Caco-2 (cell line): Measurements from ENCODE around the gene MACROD2. TPM values are rescaled to one million over a fixed set of nuclear protein-coding genes. Genes with fewer than 3 reads are reported as not detected.

Source experiments
- BruUV-seq: library from RNA; stranded (reverse); fragments of 400-500 nt; replicated peaks from 2 replicates; lab custom pipeline; 2021; lab: Mats Ljungman, UMichigan
- CTCF ChIA-PET: fragments of 300-600 bp; sonication (Branson Sonifier 250); formaldehyde crosslinking; loops from one replicate; lab custom pipeline; 2022; ENCODE audit warnings: antibody characterized with exemption; lab: Charles Lee
- POLR2A ChIA-PET: fragments of 300-600 bp; sonication (Branson Sonifier 250); formaldehyde crosslinking; loops from one replicate; lab custom pipeline; 2022; ENCODE audit warnings: antibody characterized with exemption; lab: Charles Lee
- DNase-seq, 2 experiments: peaks; one replicate each; pipeline versions ENCODE4 v3.0.0 to v3.0.0-alpha.2; 2020 to 2022
- H3K27me3 ChIP-seq: replicated peaks from 2 replicates; pipeline ENCODE4 v1.6.0; 2011; ENCODE audit warnings: low read length; ENCODE audit not compliant: control insufficient read depth, insufficient read depth
- H3K36me3 ChIP-seq: 2 replicates; pipeline ENCODE4 v1.5.1; 2011; ENCODE audit warnings: low read length; ENCODE audit not compliant: control insufficient read depth, insufficient read depth
- H3K4me1 ChIP-seq: fragments of 250-450 bp; sonication (Bioruptor Pico); 2 replicates; pipeline ENCODE4 v1.5.1; 2020; ENCODE audit warnings: mild to moderate bottlenecking
- H3K4me3 ChIP-seq: 2 replicates; pipeline ENCODE4 v1.5.1; 2011; ENCODE audit warnings: low read depth, mild to moderate bottlenecking, control low read depth, low read length
- H3K9me3 ChIP-seq: fragments of 250-450 bp; sonication (Bioruptor Pico); 2 replicates; pipeline ENCODE4 v1.5.1; 2020; ENCODE audit warnings: mild to moderate bottlenecking, moderate library complexity
- H3K27ac Mint-ChIP-seq: one replicate; pipeline ENCODE4 v1.8.0; 2022; ENCODE audit warnings: mixed read lengths; ENCODE audit not compliant: unreplicated experiment
- H3K27me3 Mint-ChIP-seq: one replicate; pipeline ENCODE4 v1.8.0; 2022; ENCODE audit warnings: mixed read lengths; ENCODE audit not compliant: insufficient read depth, unreplicated experiment
- H3K36me3 Mint-ChIP-seq: one replicate; pipeline ENCODE4 v1.8.0; 2022; ENCODE audit warnings: mild to moderate bottlenecking, mixed read lengths; ENCODE audit not compliant: insufficient read depth, unreplicated experiment
- H3K4me1 Mint-ChIP-seq: one replicate; pipeline ENCODE4 v1.8.0; 2022; ENCODE audit warnings: low read depth, mixed read lengths; ENCODE audit not compliant: unreplicated experiment
- H3K4me3 Mint-ChIP-seq: one replicate; pipeline ENCODE4 v1.8.0; 2022; ENCODE audit warnings: mild to moderate bottlenecking, moderate library complexity, mixed read lengths; ENCODE audit not compliant: unreplicated experiment
- H3K9me3 Mint-ChIP-seq: one replicate; pipeline ENCODE4 v1.8.0; 2022; ENCODE audit warnings: mixed read lengths; ENCODE audit not compliant: unreplicated experiment
- CTCF ChIP-seq, 2 experiments: fragments of 200-600 bp in 1 of 2; IDR thresholded peaks; 1 replicate in 1 of 2; 2 replicates in 1 of 2; pipeline versions ENCODE4 v1.5.1 to v1.8.0; 2011 to 2022; ENCODE audit warnings: antibody characterized with exemption in 1 of 2, control low read depth in 1 of 2, inconsistent platforms in 1 of 2, low read depth in 1 of 2, low read length in 1 of 2, mild to moderate bottlenecking in 1 of 2, moderate library complexity in 1 of 2; ENCODE audit not compliant: insufficient read depth in 1 of 2, severe bottlenecking in 1 of 2, unreplicated experiment in 1 of 2
- intact Hi-C: fragments of 100-400 bp; cut with micrococcal nuclease; formaldehyde crosslinking; loops from one replicate; pipeline ENCODE4 v1.10.0; 2022; ENCODE audit not compliant: unreplicated experiment
- total RNA-seq: library from RNA; stranded (reverse); gene quantifications from 2 replicates; pipeline ENCODE4 v1.2.3, GENCODE V29; 2022

The MACROD2 gene
- total RNA-seq, 1 experiment from 2014 or later, result 6.4 TPM

- CTCF ChIA-PET, result no interaction called here
- Histone ChIP-seq H3K4me3 (no peak overlapping the region), H3K4me1 (peaks cover 13% of the 10 kb centered on the region; the same call in 1 of the 2 replicates), H3K36me3 (no peaks in the 10 kb centered on the region), H3K27me3 (no peaks in the 10 kb centered on the region), H3K9me3 (0 out of 2 replicates have a peak, but pooled peaks cover 3% of the 10 kb centered on the region)
- H3K27me3 Mint-ChIP-seq, result no peaks in the 10 kb centered on the region
- no peak overlapping the region for H3K27ac Mint-ChIP-seq
- no TSS peak for BruUV-seq
- no peak for TF ChIP-seq CTCF (IDR thresholded peaks at IDR 0.05; ENCODE audit: insufficient read depth in 1 of 2, low read depth in 1 of 2, low read length in 1 of 2, severe bottlenecking in 1 of 2, unreplicated experiment in 1 of 2)
- H3K9me3 Mint-ChIP-seq, result no peaks in the 10 kb centered on the region
- DNase-seq, result no peak
- POLR2A ChIA-PET, result no interaction called here
- H3K4me3 Mint-ChIP-seq, result no peak overlapping the region
- peaks cover 25% of the 10 kb centered on the region for H3K4me1 Mint-ChIP-seq
- H3K36me3 Mint-ChIP-seq, result no peaks in the 10 kb centered on the region
- intact Hi-C loops, result no loop called here
Measured at GRCh38 chr20:14197097-14197496, 201.8 kb downstream of the MACROD2 start.

GRCh38 chr20:14198416-14198815 lies 203.1 kb downstream of the MACROD2 start:
- H3K4me1 Mint-ChIP-seq, result peaks cover 21% of the 10 kb centered on the region
- Histone ChIP-seq H3K36me3 (no peaks in the 10 kb centered on the region), H3K4me1 (peaks cover 9% of the 10 kb centered on the region; the same call in 1 of the 2 replicates), H3K4me3 (no peak overlapping the region), H3K9me3 (0 out of 2 replicates have a peak, but pooled peaks cover 11% of the 10 kb centered on the region), H3K27me3 (no peaks in the 10 kb centered on the region)
- intact Hi-C loops, result no loop called here
- no peak overlapping the region for H3K27ac Mint-ChIP-seq
- H3K27me3 Mint-ChIP-seq, result no peaks in the 10 kb centered on the region
- no peak overlapping the region for H3K4me3 Mint-ChIP-seq
- no peaks in the 10 kb centered on the region for H3K36me3 Mint-ChIP-seq
- H3K9me3 Mint-ChIP-seq, result no peaks in the 10 kb centered on the region
- TF ChIP-seq CTCF (IDR thresholded peaks at IDR 0.05; ENCODE audit: insufficient read depth in 1 of 2, low read depth in 1 of 2, low read length in 1 of 2, severe bottlenecking in 1 of 2, unreplicated experiment in 1 of 2), result no peak
- ChIA-PET POLR2A (no interaction called here), CTCF (interaction anchor here (1.2 kb wide), 1 partner anchor 9 kb away, joined by 4 read pairs; no protein-coding TSS in a partner anchor)
- BruUV-seq, result no TSS peak
- no peak for DNase-seq

GRCh38 chr20:14199111-14199510 lies 203.8 kb downstream of the MACROD2 start:
- CTCF ChIA-PET, result interaction anchor here (1.2 kb wide), 1 partner anchor 9 kb away, joined by 4 read pairs; no protein-coding TSS in a partner anchor
- POLR2A ChIA-PET, result no interaction called here

More at GRCh38 chr20:14199111-14199510, 203.8 kb downstream of the MACROD2 start:
- Histone ChIP-seq H3K9me3 (0 out of 2 replicates have a peak, but pooled peaks cover 11% of the 10 kb centered on the region), H3K36me3 (no peaks in the 10 kb centered on the region), H3K4me3 (no peak overlapping the region), H3K27me3 (no peaks in the 10 kb centered on the region), H3K4me1 (peaks cover 9% of the 10 kb centered on the region; the same call in 1 of the 2 replicates)
- Mint-ChIP-seq H3K4me3 (no peak overlapping the region), H3K27ac (no peak overlapping the region), H3K4me1 (peaks cover 16% of the 10 kb centered on the region), H3K27me3 (no peaks in the 10 kb centered on the region), H3K9me3 (no peaks in the 10 kb centered on the region), H3K36me3 (no peaks in the 10 kb centered on the region)
- DNase-seq, result no peak
- TF ChIP-seq CTCF (IDR thresholded peaks at IDR 0.05; ENCODE audit: insufficient read depth in 1 of 2, low read depth in 1 of 2, low read length in 1 of 2, severe bottlenecking in 1 of 2, unreplicated experiment in 1 of 2), result no peak
- no TSS peak for BruUV-seq
- intact Hi-C loops, result no loop called here
